Measurements from ENCODE around the gene JRKL. TPM values are rescaled to one million over a fixed set of nuclear protein-coding genes. Genes with fewer than 3 reads are reported as not detected.

Gene JRKL
- 4.2 and 4.3 TPM in 2 replicates for total RNA-seq

DNA sequence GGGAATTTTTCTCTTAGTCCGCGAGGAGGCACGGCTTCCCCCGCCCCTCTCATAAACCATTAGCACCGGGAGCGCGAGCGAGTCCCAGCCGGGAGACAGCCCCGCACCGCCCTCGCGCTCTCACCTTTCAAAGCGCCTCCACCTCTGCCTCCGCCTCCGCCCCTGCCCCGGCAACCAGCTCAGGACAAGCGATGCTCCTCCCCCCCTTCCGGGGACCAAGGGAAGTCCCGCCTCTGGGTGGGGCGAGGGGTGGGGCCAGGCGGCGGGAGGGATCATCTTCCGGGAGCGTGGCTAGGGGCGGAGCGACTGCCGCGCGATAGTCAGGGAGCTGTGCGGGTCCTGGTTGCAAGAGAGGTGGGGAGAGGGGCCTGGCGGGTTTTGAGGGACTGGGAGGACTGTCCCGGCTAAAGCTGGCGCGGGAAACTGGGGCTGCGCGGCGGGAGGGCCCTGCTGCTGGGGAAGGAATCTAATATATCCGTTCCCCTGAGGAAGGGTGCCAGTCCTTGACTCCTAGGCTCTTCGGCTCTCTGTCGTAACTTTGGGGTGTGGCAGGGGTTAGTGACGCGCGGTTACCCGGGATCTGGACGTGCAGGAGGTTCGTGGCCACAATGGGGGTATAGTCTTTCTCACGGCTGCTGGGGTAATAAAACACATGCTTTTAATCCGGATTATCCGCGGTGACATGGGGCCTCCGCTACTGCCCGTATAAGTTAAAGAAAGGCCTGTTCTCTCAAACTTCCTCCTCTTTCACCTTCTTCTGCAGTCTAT is at the start of gene JRKL, which contains the start of gene CCDC82:
Gene JRKL, plus strand, starts transcription at position 294 of the 768 bp plus-strand sequence. CDS start 637 bp downstream, outside the sequence.
Gene CCDC82, minus strand, starts transcription at position 193 of the 768 bp plus-strand sequence. CDS start 5,165 bp downstream, outside the sequence.
- DNase-seq (ENCODE audit: low read depth in 2 of 2): peak; percentile 81 to 95

DNA sequence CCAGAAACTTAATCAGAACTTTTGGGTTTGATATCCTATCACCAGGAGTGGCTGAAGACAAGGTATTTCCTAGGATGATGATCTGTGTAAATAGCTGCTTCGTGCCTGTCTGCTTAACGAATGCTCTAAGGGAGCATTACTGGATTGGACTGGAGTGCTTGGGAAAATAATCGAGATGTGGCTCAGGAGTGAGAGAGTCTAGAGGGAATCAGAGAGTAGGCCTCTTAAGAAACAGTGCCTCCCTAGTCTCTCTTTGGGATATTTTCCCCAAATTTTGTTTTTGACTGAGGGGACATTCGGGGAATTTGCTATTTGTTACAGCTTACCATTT is 49.3 kb upstream of the JRKL start:
- DNase-seq (ENCODE audit: low read depth in 2 of 2): no peak

DNA sequence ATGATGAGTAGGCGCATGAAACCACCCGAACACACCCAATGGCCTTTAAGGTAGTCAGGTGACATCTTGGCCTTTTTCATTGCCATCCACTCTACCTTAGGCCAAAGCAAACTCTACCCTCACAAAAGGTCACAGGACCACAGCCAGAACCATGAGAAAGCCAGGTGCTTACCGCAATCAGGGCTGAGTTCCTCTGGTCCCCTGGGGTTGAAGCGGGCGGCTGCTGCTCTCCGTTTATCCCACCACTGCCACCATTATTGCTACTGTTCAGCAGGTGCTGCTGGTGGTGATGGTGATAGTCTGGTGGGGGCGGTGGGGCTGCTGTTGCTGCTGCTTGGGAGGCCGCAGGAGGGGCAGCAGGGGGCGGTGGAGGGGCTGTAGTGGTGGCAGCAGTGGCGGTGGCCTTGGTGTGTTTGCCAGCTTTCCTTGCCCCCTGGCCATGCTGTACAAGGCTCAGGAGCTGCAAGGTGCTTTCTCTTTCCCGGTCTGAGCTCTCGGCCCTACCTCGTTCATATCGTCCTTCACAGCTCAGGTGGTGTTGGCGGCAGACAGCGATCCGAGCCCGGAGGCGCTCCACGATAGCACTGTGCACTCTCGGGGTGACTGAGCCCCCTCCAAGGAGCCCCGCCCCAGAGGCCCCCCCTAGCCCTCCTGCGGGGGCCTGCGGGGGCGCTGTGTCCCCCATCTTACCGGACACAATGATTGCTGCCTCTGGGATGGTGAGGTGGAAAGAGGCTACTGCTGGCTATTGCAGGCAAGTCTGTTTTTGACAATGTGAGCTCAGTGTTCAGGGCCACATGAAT is 48.4 kb upstream of the JRKL start:
- peak in 1 of 2 donors; percentile 57 for DNase-seq (ENCODE audit: low read depth in 2 of 2)

DNA sequence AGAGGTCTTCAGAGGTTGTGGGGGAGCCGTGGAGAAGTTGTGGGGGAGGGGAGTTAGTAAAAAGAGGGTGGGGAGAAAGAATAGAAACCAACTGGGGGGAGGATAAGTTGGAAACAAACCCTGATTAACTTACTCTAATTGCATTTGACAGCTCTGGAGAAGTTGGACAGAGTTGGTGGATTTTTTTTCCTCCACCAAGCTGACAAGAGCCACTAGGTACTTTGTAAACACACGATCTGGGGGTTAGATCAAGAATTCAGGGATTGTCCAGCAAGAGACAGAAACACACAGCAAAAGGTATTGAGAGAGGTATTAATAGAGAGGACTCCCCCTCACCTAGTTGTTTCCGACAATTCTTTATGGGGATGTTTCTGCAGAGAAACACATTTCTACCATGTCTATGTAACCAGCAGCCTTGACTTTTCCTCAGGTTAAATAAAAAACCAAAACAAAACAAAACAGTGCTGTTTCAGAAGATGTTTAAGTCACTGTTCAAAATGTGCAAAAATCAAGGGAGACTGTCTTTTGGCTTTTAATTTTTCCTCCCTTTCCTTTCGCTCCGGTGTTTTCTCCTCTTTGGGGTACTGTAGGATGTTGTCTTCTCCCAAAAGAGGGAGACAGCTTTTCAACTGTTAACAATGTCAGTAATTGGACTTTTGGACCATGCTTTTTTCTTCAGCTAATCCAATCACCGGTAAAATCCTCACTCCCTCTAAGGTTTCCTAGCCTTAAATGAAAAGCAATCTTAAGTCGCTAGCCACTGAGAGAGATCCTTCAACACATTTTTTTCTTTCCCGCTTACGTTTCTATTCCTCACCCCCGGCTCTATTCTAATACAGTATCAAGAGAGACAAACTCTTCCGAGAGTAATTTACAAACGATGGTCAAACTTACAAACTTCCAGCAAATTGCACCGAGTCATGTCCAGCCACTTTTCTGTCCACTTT is 47.5 kb upstream of the JRKL start:
- no peak for DNase-seq (ENCODE audit: low read depth in 2 of 2)

DNA sequence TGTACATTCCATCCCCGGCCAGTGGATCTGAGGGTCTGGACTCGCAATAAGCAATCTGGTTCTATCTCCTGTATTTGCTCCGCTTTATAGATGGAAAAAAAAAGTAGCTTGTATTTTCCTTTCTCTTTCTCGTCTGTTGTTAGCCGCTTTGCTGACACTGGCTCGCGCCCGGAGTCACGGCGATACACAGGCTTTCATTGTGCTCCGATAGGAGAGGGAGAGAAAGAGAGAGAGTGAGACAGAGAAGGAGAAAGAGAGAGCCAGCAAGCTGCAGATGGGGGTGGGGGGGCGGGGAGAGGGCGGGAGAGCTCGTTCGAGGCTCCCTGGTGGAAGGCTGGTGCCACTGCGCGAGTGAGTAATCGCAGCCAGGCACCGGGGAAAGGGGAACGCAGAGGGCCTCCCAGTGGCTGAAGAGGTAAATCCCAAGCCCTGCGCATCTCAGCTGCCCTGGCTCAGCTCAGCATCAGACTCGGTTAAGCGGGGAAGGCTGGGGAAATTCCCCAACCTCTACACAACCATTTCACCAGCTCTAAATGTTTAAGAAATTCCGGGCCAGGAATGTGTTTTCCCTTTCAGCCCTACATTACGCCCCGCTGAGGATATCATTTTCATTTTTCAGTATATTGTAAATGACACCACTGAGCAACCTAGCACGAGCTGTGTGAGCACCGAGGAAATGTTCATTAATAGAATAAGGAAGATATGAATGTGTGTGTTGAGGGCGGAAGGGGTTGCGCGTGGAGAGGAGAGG is 46.7 kb upstream of the JRKL start, which contains the start of gene MAML2:
Gene MAML2, minus strand, starts transcription at position 235 of the 751 bp plus-strand sequence. CDS start 1,300 bp downstream, outside the sequence.
- DNase-seq (ENCODE audit: low read depth in 2 of 2): peak; percentile 85 to 95

DNA sequence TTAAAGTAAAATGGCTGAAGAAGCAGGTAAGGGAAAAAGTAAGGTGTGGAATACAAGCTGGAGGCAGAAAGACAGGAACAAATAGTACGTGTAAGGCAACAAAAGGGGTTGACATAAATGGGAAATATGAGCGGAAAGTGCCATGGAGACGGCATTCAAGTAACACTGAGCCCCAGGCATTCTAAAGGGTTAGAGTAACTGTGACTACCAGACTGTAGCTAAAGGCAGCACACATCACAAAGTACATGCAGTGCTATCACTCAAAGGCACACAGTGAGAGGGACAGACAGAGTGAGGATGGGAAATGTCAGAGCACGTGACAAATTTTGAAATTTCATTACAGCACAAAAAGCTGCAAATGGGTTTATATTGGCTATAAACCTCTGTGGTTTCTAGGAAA is 33.0 kb upstream of the JRKL start:
- DNase-seq (ENCODE audit: low read depth in 2 of 2): no peak

DNA sequence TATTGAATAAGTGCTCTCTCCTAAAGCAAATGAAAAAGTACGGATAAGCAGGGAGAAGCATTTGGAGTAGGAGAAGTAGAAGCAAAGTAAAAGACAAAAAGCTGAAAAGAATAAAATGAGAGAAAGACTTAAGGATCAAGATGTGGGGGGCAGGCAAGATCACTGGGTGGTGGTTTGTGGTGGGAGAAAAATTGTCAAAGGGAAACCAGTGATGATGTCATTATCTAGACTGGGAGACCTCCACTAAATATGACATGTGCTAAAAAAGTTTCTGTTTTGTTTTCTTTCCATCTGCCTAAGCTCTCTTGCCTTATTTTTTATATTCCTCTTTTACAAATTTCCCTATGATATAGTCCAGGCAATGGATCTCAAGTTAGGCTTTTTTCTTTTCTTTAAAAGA is 32.0 kb upstream of the JRKL start:
- DNase-seq (ENCODE audit: low read depth in 2 of 2): no peak

DNA sequence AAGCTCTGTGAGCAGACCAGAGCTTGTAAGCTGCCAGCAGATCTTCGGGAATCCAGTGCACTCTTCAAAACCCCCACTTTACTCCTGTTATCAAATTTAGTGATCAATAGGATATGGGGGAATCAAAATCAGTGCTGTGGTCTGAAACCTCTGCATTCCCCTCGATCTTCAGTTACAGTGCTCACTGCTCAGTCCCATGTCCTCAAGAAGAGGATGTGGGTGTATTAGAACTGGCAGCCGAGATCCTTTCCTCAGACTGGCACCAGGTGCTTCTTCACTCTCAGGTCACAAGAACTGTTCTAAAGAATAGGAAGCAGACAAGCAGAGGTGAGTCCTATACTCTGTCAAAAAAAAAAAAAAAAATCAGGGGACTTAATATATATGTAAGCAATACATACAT is 31.5 kb upstream of the JRKL start:
- DNase-seq (ENCODE audit: low read depth in 2 of 2): no peak

DNA sequence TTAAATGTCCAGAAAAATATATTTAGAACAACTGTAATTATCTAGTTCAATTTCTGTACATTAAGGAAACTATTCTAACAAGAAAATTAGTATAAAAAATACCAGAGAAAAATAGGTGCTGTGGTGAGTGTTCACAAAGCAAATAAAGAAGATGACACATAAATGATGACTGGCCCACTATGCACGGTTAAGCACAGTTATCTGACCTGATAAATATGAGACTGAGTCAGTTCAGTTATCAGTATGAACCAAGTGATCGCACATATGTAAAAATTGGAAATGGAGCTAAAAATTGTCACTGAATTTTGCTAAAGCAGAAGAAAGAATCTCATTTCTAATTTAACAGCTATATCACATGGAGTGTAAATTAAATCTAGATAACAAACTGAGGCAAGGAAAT is 28.0 kb upstream of the JRKL start:
- no peak for DNase-seq (ENCODE audit: low read depth in 2 of 2)

DNA sequence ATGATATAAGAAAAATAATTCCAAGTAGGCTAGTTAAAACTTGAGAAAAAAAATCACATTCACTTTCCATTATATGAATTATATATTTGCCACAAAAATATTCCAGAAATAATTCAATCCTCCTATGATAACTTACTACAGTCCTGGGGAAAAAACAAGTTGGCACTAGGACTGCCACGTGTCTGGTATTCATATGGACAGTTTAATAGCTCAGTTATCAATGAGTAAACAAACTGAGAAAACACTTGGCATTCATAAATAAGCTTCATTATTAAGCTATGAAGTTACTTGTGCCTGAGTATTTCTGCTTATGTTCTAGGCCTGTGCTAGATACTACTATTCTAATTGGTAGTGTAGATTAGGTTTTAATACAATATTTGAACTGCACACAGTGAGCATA is 24.3 kb upstream of the JRKL start:
- DNase-seq (ENCODE audit: low read depth in 2 of 2): no peak

DNA sequence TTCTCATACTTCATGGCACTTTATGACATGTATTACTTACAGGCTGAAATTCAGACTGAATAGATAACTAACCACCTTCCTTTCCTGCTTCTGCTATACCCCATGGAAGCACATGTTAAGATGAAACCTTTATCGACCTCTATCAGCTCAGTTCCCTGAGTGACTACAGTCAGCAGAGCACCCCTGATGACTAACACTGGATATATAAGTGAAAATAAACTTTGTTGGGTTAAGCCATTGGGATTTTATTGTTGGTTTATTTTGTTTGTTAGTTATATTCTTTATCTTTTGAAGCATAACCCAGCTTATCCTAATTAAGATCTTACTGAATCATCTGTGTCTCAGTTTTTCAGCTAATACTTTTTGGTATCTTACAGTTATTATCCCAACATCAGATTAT is 23.8 kb upstream of the JRKL start:
- no peak for DNase-seq (ENCODE audit: low read depth in 2 of 2)

DNA sequence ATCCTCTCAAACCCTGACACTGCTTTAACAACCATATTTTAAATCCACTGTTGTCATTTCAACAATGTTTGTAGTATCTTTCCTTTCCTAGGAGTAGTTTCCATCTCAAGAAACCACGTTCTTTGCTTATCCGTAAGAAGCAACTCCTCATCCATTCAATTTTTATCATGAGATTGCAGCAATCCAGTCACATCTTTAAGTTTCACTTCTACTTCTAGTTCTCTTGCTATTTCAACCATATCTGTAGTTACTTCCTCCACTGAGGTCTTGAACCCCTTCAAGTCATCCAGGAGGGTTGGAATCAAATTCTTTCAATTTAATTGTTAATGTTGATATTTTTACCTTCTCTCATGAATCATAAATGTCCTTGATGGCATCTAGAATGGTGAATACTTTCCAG is 22.5 kb upstream of the JRKL start:
- DNase-seq (ENCODE audit: low read depth in 2 of 2): no peak

DNA sequence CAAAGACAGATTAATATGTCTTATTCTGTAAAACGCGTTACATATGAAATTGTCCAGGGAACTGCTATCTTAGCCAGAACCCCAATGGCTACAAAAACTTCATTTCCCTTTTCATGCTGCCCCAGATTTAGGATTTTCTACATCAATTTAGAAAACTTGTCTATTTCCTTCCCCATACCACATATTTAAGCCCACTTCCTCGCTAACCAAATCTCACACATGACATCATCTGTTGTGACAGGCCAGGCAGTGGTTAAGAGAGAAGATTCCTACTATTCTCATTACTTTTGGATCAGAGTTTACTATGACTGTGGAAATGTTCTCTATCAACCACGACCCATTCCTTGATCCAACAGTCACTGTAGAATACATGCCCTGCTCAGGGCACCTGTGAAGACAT is 16.0 kb upstream of the JRKL start:
- no peak for DNase-seq (ENCODE audit: low read depth in 2 of 2)

DNA sequence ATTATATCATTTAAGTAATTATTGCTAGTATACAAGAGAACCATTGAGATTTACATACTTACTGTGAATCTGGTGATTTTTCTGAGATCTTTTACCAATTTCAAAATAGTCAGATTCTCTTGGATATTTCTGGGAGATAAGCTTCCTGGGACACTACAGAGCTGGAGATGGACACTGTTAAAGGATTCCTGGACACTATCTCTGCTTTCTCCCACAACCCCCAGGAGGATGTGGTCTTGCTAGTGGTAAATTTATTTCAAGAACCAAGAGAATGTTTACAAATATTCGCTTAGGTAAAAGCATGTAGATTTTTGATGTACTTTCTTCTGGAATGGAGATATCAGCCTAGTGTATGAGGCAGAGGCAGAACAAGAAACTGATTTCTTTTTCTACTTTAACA is 13.0 kb upstream of the JRKL start:
- no peak for DNase-seq (ENCODE audit: low read depth in 2 of 2)

DNA sequence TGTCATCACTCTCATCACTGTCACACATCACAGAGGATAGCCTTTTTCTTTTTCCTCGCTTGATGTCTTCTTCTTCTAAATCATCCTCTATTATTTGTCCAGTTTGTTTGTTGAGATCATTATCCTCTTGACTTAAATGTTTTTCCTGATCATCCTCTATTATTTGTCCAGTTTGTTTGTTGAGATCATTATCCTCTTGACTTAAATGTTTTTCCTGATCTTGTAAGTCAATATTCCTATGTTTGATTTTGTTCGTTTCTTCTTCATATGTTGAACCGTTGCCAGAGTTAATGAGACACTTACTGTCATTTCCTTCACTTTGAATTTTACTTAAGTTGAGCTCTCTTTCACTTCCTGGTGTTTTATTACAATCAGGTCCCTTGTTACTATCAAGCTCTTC is 5.7 kb upstream of the JRKL start:
- DNase-seq (ENCODE audit: low read depth in 2 of 2): no peak

DNA sequence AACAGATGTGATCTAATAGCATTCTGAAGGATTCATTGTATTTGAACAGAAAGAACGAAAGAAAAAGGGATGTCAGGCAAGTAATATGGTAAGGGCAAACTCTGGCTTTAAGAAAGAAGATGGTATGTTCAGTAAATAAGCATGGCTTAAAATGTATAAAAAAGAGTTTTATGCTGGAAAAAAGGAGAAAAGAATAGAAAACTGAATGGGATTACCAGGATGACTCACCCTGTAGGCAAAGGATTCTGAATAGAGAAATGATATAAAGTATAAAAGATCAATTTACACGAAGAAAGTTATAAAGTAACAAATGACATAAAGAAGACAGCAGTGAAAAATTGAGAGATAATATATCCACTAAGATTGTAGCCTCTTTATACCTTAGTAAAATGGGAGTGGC is 4.6 kb upstream of the JRKL start:
- DNase-seq (ENCODE audit: low read depth in 2 of 2): no peak

DNA sequence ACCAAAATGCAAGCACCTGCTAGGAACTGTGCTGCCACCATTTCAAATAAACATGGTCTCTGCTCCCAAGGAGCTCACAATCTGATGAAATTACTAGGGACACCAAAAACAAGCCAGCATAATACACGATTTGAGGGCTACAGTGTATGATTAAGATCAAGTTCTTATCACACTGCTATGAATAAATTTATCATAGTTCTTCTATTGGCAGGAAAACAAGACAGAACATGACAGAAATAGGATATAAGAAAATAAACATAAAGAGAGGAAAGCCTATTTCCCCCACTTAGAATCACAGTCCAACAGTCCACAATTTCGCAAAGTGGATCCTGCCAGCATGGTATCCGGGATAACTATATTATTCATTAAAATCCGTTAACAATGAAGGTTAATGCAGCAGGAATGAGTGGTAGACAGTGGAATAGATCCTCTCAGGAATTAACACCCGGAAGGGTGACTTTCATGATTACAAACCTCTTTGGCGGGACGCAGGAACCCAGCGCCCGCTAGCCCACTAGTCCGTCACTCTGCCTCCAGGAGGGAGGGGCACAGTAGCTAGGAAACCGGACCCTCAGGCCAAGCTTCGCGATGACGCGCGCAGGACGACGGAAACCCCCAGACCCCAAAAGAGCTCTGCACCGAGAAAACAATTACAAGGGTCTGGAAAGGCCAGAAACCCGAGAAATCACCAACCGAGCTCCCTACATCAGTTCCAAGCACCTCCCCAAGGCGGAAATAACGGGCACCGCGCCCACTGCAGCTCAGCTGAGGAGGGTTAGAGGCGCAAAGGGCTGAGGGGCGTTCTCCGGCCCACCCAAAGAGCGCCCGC is 708 bp upstream of the JRKL start:
- peak; percentile 37 to 76 for DNase-seq (ENCODE audit: low read depth in 2 of 2)

DNA sequence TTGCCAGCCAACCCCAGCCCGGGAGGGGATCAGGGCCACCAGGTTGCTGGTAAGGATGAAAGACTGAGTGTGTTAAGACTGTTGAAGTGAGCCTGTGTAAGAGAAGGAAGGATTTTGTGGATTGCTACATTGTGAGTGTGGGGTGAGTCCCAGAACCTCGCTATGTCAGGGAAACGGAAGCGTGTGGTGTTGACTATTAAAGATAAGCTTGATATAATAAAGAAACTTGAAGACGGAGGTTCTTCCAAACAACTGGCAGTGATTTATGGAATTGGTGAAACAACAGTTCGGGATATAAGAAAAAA is 627 bp downstream of the JRKL start:
- DNase-seq (ENCODE audit: low read depth in 2 of 2): peak in 1 of 2 donors; percentile 64

DNA sequence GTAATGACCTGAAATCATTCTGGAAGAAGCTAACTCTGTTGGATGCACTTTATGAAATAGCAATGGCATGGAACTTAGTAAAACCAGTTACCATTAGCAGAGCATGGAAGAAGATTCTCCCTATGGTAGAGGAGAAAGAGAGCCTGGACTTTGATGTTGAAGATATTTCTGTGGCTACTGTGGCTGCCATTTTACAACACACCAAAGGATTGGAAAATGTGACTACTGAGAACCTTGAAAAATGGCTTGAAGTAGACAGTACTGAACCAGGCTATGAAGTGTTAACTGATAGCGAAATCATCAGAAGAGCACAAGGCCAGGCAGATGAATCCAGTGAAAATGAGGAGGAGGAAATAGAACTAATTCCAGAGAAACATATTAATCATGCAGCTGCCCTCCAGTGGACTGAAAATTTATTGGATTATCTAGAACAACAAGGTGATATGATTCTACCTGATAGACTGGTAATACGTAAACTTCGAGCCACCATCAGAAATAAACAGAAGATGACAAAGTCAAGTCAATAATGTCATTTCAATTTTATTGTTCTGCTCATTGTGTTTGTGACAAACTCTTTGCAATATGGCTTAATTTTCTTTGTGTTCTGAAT is 2.0 kb downstream of the JRKL start:
- peak in 1 of 2 donors; percentile 3 for DNase-seq (ENCODE audit: low read depth in 2 of 2)
